Testis (tissue), 3 donors: ENCODE measurements around the gene MN1. TPM values are rescaled to one million over a fixed set of nuclear protein-coding genes. Genes with fewer than 3 reads are reported as not detected.
A peak's percentile ranks its signal among the peaks of the same experiment; 100 is the strongest.

Experiments
- DNase-seq: peaks from one replicate; pipeline ENCODE4 v3.0.0-alpha.2; 2019
- H3K27ac ChIP-seq, 2 donors: fragments of 200-600 bp; sonication (generic); one replicate each; pipeline ENCODE4 v1.5.1; 2019
- H3K27me3 ChIP-seq: fragments of 200-600 bp; sonication (generic); one replicate; pipeline ENCODE4 v1.5.1; 2019
- H3K36me3 ChIP-seq: fragments of 200-600 bp; sonication (generic); one replicate; pipeline ENCODE4 v1.5.1; 2017; ENCODE audit warnings: low read depth; ENCODE audit errors: missing control alignments
- H3K4me1 ChIP-seq: fragments of 200-600 bp; sonication (generic); one replicate; pipeline ENCODE4 v1.5.1; 2019
- H3K4me3 ChIP-seq, 2 donors: fragments of 200-600 bp; sonication (generic); one replicate each; pipeline ENCODE4 v1.5.1; 2017 to 2019
- H3K9me3 ChIP-seq: fragments of 200-600 bp; sonication (generic); one replicate; pipeline ENCODE4 v1.5.1; 2017
- CTCF ChIP-seq, 3 experiments: fragments of 450-650 bp in 2 of 3; fragments of 200-600 bp in 1 of 3; sonication (generic) in 1 of 3; IDR thresholded peaks; one replicate each; pipeline ENCODE4 v1.5.1; 2016 to 2019; ENCODE audit warnings: antibody characterized with exemption in 3 of 3, mild to moderate bottlenecking in 2 of 3, moderate library complexity in 1 of 3
- POLR2A ChIP-seq: fragments of 450-650 bp; IDR thresholded peaks from one replicate; pipeline ENCODE4 v1.6.1; 2017; ENCODE audit warnings: antibody characterized with exemption, mild to moderate bottlenecking, moderate library complexity
- WGBS, 2 donors: methylation state at CpG; one replicate each; pipeline ENCODE4 v1.1.5; 2018; 5-methylcytosine and 5-hydroxymethylcytosine counted together
- intact Hi-C: fragments of 100-400 bp; cut with DNase I; formaldehyde crosslinking; loops from one replicate; pipeline ENCODE4 v1.15.1; 2023; ENCODE audit warnings: low total_unique reads
- polyA plus RNA-seq: library from polyadenylated mRNA; stranded (reverse); fragments of 350-450 nt; fragmentation: Illumina TruSeq; extraction: RNeasy Lipid Tissue Mini Kit (QIAGEN cat#74804); gene quantifications from one replicate; pipeline ENCODE4 v1.2.3, GENCODE V29; 2014; ENCODE audit warnings: low read depth, low replicate concordance; ENCODE audit not compliant: insufficient read depth
- total RNA-seq, 2 donors: library from RNA; depleted of rRNA; stranded (reverse); fragments of >200 nt; gene quantifications; one replicate each; pipeline ENCODE4 v1.2.3, GENCODE V29; 2016

Gene MN1
- total and polyA plus RNA-seq, 3 donors from 2014 or later = 3.2 to 5.6 (median 4.3) TPM

GRCh38 chr22:27723708-27724107 is 77.8 kb downstream of the MN1 start:
- Histone ChIP-seq H3K4me3 (no peak overlapping the region), H3K36me3 (no peaks in the 10 kb centered on the region), H3K9me3 (no peaks in the 10 kb centered on the region), H3K4me1 (peaks cover 12% of the 10 kb centered on the region), H3K27ac (no peak overlapping the region), H3K27me3 (no peaks in the 10 kb centered on the region)
- 76 to 91% methylated on average over 2 of the region's 2 CpGs for WGBS, 2 donors
- no peak for DNase-seq
- TF ChIP-seq POLR2A (no peak), CTCF (IDR thresholded peaks at IDR 0.05) (no peak)
- intact Hi-C loops = no loop called here

GRCh38 chr22:27723158-27723557 is 78.4 kb downstream of the MN1 start:
- Histone ChIP-seq H3K27me3 (no peaks in the 10 kb centered on the region), H3K4me3 (no peak overlapping the region), H3K36me3 (no peaks in the 10 kb centered on the region), H3K9me3 (no peaks in the 10 kb centered on the region), H3K4me1 (peaks cover 12% of the 10 kb centered on the region), H3K27ac (no peak overlapping the region)
- no peak for DNase-seq
- intact Hi-C loops = no loop called here
- 45 to 50% methylated on average over 1 of the region's 1 CpG for WGBS, 2 donors
- TF ChIP-seq CTCF (IDR thresholded peaks at IDR 0.05) (no peak), POLR2A (no peak)

- Histone ChIP-seq H3K36me3 (no peaks in the 10 kb centered on the region), H3K4me3 (no peak overlapping the region), H3K9me3 (no peaks in the 10 kb centered on the region), H3K27me3 (no peaks in the 10 kb centered on the region), H3K4me1 (peaks cover under 1% of the 10 kb centered on the region), H3K27ac (no peak overlapping the region)
- DNase-seq = no peak
- WGBS, 2 donors = 78 to 92% methylated on average over 5 of the region's 5 CpGs
- TF ChIP-seq CTCF (IDR thresholded peaks at IDR 0.05) (no peak), POLR2A (no peak)
- intact Hi-C loops = no loop called here
These were observed 80.7 kb downstream of the MN1 start for GRCh38 chr22:27720860-27721259.

- intact Hi-C loops = no loop called here
- no peaks in the 10 kb centered on the region for H3K36me3 ChIP-seq
- H3K27me3 ChIP-seq = no peaks in the 10 kb centered on the region
- H3K27ac ChIP-seq = no peak overlapping the region
- no peaks in the 10 kb centered on the region for H3K4me1 ChIP-seq
- WGBS, 2 donors = 33 to 74% methylated on average over 8 of the region's 8 CpGs
- peak; percentile 62 for DNase-seq
- no peaks in the 10 kb centered on the region for H3K9me3 ChIP-seq
- TF ChIP-seq POLR2A (no peak), CTCF (IDR thresholded peaks at IDR 0.05) (no peak)
- no peak overlapping the region for H3K4me3 ChIP-seq
These were observed 81.9 kb downstream of the MN1 start for GRCh38 chr22:27719535-27720227.

GRCh38 chr22:27719036-27719347 is 82.6 kb downstream of the MN1 start:
- TF ChIP-seq POLR2A (no peak), CTCF (IDR thresholded peaks at IDR 0.05) (no peak)
- H3K27me3 ChIP-seq = no peaks in the 10 kb centered on the region
- WGBS, 2 donors = 85 to 100% methylated on average over 1 to 3 of the region's 3 CpGs
- no peak for DNase-seq
- peaks cover under 1% of the 10 kb centered on the region for H3K4me1 ChIP-seq
- intact Hi-C loops = no loop called here
- H3K27ac ChIP-seq = no peak overlapping the region
- no peak overlapping the region for H3K4me3 ChIP-seq
- H3K36me3 ChIP-seq = no peaks in the 10 kb centered on the region
- H3K9me3 ChIP-seq = no peaks in the 10 kb centered on the region
